A204.1 (cell line): Measurements from ENCODE around the gene INPP5D.

Experiments
- FAIRE-seq: peaks from 2 replicates; lab custom pipeline; 2012; peaks lifted over from hg19 to GRCh38; lab: Jason Lieb, UNC

Gene INPP5D

GRCh38 chr2:233075966-233076339, 15.8 kb downstream of the INPP5D start:
- no peak for FAIRE-seq

DNA sequence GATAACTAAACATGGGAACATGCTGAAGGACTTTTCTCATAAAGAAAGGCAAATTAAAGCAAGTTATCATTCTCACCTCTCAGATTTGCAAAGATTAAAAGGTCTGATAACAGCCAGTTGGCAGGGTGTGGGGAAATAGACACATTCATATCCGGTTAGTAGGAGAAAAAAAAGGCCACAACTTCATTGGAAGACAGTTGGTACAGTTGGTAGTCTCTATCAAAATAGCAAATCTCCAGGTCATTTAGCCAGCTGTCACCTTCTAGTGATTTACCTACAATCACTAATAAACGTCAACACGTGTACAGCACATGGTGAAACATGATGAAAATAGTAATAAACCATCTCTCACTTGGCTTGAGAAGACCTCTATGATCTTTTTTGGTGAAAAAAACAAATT, 16.6 kb downstream of the INPP5D start:
- FAIRE-seq, result no peak

DNA sequence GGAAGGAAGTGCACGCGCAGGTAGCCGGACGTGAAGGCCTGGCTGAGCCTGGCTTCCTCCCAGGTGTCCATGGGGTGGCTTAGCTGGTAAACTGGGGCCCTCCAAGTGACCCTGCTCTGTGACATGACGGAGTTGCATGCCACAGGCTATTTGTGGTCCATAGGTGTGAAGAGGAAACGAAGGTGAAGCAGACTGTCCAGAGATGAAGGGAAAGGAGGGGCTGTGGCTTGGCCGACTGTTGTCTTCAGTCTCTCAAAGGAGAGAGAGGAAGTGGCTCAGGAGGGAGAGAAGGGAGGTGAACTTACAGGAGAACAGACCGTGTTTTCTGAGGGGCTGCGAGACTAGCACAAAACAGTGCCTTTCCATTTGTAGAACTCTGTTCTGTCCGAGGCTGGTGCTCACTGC, 19.3 kb downstream of the INPP5D start:
- no peak for FAIRE-seq

DNA sequence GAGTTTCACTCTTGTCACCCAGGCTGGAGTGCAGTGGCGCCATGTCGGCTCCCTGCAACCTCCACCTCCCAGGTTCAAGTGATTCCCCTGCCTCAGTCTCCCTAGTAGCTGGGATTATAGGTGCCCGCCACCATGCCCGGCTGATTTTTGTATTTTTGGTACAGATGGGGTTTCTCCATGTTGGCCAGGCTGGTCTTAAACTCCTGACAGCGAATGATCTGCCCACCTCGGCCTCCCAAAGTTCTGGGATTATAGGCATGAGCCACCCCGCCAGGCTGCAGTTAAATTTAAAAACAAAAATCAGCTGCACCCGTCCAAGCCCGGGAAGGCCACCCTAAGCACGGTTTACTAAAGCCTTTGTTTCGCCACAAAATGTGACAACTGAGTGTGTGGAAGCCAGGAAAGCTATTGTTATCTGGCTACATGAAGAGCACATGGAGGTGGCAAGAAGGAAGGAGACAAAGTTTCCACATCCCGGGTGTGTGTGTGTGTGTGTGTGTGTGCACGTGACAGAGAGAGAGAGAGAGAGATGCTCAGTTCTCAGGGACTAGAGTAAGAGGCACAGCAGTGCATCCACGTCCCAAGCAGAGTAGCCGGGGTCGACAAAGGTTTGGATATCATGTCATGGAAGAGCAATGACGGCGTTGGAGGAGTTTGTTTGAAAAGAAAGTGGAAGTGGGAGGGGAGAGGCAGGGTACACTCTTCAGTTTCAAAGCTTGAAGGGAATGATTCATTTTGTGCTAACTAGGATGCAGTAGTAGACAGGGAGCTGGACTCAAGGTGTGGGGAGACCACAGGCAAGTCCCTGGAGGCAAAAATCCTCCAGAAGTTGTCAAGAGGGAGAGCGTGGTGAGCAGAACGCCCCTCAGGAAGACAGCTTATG, 20.1 kb downstream of the INPP5D start:
- FAIRE-seq, result no peak

DNA sequence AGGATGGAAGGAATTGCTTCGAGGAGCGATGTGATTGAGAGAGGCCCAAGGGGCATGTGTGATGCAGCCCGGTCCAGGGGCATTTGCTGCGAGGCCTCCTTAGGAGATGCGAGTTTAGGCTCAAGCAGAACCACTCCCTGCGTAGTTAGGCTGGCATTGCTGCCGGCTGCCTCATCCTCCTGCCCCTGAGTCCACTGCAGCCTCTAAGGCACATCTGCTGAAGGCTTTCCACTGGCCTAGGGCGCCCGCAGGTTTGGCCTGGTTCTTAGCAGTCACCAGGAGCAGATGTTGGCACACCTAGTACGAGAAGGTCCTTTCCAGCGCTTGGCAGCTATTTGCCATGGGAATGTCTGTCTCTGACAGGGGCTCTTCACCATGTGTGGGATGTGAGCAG, 20.7 kb downstream of the INPP5D start:
- no peak for FAIRE-seq

DNA sequence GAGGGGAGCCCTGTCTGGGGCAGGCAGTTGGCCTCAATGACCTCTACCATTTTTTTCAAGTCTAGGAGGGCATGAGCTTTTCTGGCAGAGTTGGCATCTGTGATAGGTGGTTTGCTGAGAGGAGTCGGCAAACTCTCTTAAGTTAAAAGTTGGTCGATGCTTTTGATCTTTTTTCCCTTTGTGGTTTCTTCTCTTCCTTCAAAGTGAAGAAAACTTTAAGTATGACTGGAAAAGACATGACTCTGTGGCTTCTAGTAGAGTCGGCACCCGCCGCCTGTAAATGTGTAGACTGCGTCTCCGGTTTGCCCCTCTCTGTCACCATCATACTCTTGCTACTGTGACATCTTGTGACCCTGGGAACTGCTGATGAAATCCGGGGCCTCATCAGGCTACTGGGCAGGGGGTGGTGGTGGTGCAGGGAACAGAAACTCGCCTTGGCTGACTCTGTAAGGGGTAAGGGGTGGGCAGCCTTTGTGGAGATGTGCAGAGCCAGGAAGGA, 21.1 kb downstream of the INPP5D start:
- no peak for FAIRE-seq

- FAIRE-seq, result no peak
These were observed 21.6 kb downstream of the INPP5D start for GRCh38 chr2:233081731-233082221.

DNA sequence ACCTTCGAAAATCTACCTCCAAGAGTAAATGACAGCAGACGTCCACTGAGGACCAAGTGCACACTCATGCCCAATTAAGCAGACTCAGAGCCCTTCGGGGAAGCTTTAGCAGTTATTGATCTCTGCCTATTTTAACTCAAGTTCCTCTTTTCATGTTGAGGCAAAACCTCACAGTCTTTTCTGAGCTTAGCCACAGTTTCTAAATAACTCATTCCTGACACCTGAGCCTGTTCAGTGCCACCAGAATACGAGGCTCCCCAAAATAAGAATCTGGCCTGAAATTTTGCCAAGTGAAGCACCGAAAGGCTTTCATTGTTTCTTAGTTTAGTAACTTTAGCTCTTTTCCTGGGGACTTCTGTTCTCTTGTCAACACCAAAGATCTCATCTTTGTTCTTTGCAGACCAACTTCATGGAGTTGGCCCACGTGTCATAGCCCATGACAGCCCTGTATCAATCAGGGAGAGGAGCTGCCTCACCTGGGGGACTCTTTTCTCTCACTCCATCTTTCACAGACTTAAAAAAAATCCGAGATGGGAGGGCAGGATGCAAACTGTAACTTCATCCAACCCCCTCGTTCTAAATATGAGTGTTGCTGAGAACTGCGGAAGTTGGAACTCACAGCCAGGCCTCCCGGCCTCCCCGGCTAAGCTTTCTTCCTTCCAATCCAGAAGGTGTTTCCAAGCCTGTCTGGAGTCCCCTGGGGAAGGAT, 22.2 kb downstream of the INPP5D start:
- FAIRE-seq, result no peak

DNA sequence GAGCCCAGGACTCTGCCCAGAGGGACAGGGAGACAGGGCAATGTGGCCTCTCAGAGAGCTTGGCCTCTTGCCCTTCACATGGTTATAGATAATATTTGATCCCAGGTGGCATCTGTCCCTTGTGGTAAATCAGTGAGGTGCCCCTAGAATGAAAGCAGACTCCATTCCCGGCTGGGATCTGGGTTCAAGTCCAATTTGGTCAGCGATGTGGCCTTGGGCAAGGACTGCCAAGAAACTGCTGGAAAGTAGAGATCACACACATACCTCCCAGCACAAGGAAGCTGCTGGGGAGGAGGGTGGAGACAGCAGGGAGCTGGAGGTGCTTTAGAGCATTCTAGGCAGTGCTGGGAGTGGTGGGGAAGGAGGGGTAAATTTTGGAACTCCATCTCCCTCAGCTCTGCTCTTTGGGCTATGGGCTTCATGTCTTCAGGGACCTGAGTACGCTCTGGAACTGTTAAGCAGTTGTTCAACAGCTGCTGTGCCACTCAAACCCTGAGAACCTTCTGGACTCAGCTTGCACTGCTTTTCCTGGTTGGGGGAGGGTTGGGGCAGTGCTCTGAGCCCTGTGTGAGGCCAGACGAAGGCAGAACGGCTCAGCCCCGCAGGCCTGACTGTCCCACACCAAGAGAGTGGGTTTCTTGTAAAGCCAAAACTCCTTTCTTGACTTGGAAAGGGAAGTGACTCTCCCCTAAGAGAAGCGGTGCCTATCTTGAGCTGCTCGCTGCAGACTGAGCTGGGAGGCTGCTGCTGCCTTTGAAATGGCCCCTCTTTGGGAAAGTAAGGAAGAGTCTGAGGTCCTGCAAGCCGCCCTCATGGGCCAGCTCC, 23.0 kb downstream of the INPP5D start:
- no peak for FAIRE-seq

DNA sequence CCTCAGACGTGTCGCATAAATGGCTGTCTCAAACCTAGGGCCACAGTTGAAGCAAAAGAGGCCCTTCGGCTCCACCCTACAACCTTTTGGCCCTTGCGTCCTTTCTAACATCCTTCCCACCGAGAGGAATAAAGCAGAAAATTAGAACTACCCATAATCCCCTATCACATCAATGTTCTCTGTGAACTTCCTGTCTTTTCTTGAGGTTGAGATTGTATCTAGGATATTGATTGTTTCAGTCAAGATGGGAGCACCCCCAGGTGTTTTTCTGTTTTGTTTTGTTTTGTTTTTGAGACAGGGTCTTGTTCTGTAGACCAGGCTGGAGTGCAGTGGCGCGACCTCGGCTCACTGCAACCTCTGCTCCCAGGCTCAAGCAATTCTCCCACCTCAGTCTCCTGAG, 23.6 kb downstream of the INPP5D start:
- FAIRE-seq, result no peak

DNA sequence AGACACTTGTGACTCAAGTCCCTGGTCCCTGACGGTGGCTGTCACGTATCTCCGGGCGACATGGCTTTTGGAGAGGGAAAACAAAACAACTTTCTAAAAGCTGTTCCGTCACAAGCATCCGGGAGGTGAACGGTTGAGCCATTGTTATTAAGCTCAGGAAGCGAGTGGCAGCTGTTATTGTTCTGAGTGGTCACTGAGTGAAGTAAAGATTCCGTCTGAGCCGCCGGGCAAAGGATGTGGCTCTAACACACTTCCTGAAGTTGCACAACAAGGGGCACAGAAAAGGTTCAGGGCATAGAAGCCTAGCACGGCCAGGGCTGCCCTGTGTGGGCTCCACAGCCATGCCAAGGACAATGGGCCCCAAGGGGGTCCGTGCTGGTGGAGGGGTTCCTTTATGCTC, 24.3 kb downstream of the INPP5D start:
- FAIRE-seq, result no peak

- no peak for FAIRE-seq
These were observed 25.1 kb downstream of the INPP5D start for GRCh38 chr2:233085037-233085838.

GRCh38 chr2:233085839-233086150, 25.7 kb downstream of the INPP5D start:
- no peak for FAIRE-seq

DNA sequence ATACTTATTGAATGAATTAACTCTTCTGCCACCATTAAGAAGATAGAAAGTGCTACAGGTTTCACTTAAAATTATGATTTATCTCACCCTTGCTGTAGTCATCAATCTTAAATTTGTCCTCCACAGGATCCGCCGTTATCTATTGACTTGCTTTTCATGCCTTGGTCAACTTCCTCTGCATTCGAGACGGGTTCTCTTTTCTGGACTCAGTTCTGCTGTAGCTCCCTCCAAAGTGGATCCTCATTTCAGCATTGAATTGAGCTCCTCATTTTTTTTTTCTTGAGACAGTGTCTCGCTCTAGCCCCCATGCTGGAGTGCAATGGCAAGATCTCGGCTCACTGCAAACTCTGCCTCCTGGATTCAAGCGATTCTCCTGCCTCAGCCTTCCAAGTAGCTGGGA, 27.6 kb downstream of the INPP5D start:
- no peak for FAIRE-seq

- FAIRE-seq, result no peak
These were observed 28.8 kb downstream of the INPP5D start for GRCh38 chr2:233088972-233089345.

DNA sequence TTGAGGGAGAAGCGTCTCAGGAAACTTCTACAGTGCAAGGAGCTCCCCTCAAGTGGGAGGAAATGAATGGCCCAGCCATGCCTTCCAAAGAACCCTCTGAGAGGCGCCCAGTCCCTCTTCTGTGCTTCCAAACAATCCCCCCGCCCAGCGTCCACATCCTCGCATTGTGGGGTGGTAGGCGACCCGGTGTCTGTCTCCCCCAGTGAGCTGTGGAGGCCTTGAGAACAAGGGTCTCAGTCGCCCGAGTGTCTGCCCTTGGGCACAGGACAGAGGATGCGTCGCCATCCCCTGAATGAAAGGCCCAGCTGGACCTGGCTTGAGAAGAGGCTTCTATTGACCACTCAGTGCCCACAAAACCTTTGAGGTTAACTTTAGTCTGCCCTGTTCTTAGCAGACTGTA, 29.7 kb downstream of the INPP5D start:
- FAIRE-seq, result no peak

DNA sequence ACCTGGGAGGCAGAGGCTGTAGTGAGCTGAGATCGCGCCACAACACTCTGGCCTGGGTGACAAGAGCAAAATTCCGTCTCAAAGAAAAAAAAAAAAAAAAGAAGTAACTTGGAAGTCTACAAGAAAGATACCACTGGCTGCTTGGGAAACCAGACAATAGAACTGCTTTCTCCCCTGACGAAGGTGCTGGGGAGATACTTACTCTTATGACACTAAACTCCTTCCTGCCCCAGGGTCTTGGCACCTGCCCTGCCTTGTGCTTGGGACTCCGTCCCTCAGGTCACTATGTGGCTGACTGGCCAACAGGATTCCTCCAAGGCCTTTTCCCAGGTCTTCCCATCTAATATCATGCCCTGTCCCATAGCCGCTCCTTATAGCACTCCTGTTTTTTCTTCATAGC, 30.7 kb downstream of the INPP5D start:
- no peak for FAIRE-seq

GRCh38 chr2:233091595-233092375, 31.6 kb downstream of the INPP5D start:
- no peak for FAIRE-seq

DNA sequence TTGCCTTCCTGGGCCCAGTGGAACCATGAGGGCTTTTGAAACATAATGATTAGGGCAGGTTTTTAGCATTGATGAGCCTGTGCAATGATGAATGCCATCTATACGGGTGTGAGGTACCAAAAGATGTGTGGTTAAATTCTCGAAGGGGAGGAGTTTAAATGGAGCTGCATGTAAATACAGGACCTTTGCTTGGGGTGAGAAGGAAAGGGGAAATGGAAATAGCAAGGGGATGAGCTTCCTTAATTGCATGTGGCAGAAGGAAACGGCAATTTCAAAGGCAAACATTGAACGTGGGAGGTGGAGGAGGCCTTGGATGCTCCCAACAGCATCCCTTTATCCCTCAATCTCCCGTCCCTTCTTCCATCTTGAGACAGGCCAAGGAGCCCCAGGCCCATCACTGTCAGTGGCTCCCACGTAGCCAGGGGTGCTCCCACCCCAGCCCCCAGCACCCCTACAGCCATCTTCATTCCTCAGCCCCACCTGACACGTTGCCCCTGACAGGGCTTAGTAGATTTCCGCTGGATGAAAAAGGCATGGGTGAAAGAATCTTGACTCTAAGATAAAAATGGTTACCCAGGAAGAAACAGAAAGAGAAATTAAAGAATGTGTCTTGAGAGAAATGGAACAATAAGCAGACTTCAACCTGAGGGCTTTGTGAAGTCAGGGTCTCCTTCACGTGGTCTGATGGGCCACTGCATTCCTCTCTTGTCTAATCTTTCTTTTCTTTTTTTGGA, 32.5 kb downstream of the INPP5D start:
- FAIRE-seq, result no peak

DNA sequence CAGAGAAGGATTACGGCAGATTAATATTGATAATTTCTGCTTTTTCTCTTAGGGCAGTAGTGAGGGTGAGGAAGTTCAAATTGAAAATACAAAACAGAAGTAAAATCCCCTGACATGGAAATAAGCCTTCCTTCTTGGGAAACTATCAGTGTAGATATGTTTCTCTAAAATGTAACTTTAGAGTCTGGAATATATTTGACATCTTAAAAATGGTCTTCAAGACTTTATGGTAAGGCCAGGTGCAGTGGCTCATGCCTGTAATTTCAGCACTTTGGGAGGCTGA, 33.0 kb downstream of the INPP5D start:
- FAIRE-seq, result no peak

- no peak for FAIRE-seq
These were observed 33.6 kb downstream of the INPP5D start for GRCh38 chr2:233093721-233094120.
